LNCAP (cell line): ENCODE measurements around the gene RABGEF1.
A peak's percentile ranks its signal among the peaks of the same experiment; 100 is the strongest.

Experiments used
- CTCF ChIP-seq: fragments of 450-650 bp; IDR thresholded peaks from 2 replicates; pipeline ENCODE4 v1.5.1; 2017; ENCODE audit warnings: mild to moderate bottlenecking

The RABGEF1 gene

GRCh38 chr7:66804001-66804400, 63.5 kb downstream of the RABGEF1 start:
- TF ChIP-seq CTCF = no peak

- TF ChIP-seq CTCF = no peak
Observed at GRCh38 chr7:66807736-66808135, 67.2 kb downstream of the RABGEF1 start.

GRCh38 chr7:66810716-66811115, 70.2 kb downstream of the RABGEF1 start:
- TF ChIP-seq CTCF = no peak

DNA sequence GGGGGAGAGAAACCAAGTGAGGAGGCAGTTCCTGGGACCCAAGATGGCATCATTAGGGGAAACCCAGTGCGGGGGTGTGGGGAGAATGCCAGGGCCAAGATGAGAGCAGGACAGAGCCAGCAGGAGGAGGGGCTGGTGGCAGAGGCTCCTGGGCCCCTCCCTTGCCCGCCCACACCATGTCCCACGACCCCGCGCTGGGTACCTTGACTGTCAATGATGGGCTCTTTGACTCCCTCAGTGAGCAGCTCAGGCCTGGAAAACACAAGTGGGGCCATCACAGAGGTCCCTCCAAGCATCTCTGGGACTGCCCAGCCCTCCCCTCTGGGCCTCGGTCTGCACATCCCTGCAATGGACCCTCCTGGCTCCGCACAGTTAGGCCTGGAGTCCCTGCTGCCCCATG, 75.4 kb downstream of the RABGEF1 start:
- no peak for TF ChIP-seq CTCF

- TF ChIP-seq CTCF = no peak
Observed at GRCh38 chr7:66824041-66824440, 83.5 kb downstream of the RABGEF1 start.

DNA sequence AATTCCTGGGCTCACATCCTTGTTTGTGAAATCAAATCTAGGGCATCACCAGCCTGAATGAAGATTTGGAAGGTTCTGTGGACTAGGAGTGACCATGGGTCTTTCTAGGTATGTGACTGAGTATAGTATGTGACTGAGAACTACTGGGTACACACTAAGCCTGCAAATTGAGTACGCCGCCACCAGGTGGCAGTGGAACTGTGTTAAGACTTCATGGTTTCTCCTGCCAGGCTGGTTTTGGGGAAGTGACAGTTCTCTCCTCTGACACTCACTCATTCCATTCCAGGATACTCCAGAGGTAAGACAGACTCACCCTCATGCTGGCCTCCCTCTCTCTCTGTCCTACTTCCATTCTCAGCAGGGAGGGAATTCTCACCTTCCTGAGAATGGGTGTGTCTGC, 85.0 kb downstream of the RABGEF1 start:
- peak; percentile 45 for TF ChIP-seq CTCF

DNA sequence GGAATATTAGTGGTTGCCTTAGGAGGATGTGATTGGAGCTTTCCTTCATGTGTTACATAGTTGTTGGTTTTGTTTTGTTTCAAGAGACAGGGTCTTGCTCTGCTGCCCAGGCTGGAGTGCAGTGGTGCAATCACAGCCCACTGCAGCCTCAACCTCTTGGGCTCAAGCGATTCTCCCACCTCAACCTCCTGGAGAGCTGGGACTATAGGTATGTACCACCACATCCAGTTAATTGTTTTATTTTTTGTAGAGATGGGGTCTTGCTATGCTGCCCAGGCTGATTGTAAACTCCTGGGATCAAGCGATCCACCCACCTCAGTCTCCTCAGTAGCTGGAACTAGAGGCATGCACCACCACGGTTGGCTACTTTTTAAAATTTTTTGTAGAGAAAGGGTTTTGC, 86.1 kb downstream of the RABGEF1 start:
- TF ChIP-seq CTCF = no peak
